ENCODE data around the gene NUDT1. TPM values are rescaled to one million over a fixed set of nuclear protein-coding genes. Genes with fewer than 3 reads are reported as not detected.

NUDT1 gene
- total RNA-seq, 2 experiments from 2014 or later: 85.2 to 87.5 TPM

DNA sequence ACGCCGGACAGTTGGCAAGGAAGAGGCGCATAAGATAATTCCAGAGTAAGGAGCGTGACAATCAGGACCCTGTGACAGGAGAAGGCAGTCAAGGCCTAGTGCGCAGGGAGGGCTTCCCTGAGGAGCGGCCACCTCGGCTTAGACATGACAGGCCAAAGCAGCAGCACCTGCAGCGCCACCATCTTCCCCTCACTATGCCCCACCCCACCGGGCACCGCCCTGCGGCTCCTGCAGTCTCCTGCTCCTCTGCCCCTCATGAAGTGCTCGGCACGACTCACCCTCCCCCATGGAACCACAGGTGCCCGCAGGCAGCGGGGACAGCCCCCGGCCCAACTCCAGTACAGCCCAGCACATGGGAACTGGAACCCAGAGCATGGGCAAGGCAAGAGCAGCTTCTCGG is 21.1 kb upstream of the NUDT1 start:
- ChIA-PET POLR2A (no interaction called here), CTCF (no interaction called here)
- Mint-ChIP-seq H3K27ac (no peak overlapping the region), H3K4me3 (no peak overlapping the region), H3K4me1 (peaks cover 4% of the 10 kb centered on the region), H3K9me3 (no peaks in the 10 kb centered on the region), H3K27me3 (no peaks in the 10 kb centered on the region), H3K36me3 (ENCODE audit: low read depth) (peaks cover 39% of the 10 kb centered on the region)
- DNase-seq: no peak

DNA sequence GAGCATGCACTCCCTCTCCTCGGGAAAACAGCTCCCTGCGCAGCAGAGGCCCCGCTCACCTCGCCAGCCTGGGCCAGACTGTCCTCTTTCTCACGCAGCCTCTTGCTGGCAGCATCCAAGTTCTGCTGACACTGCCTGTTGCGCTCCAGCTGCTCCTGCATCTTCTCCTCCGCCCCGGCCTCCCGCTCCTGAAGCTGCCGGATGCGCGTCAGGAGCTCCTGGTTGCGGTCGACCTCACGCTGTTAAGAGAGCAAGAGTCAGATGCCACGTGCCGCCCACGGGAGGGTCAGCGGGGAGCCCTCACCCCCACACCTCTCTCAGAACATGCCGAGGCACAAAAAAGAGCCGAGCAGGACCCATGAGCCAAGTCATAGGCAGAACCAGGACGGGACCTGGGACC is 19.5 kb upstream of the NUDT1 start:
- POLR2A ChIA-PET: no interaction called here
- DNase-seq: no peak
- H3K36me3 Mint-ChIP-seq (ENCODE audit: low read depth): peaks cover 30% of the 10 kb centered on the region
- no peaks in the 10 kb centered on the region for H3K9me3 Mint-ChIP-seq
- CTCF ChIA-PET: interaction anchor here (0.7 kb wide), 1 partner anchor 19 kb away, joined by 4 read pairs; no protein-coding TSS in a partner anchor
- no peak overlapping the region for H3K27ac Mint-ChIP-seq
- no peak overlapping the region for H3K4me3 Mint-ChIP-seq
- H3K27me3 Mint-ChIP-seq: no peaks in the 10 kb centered on the region
- no peaks in the 10 kb centered on the region for H3K4me1 Mint-ChIP-seq

DNA sequence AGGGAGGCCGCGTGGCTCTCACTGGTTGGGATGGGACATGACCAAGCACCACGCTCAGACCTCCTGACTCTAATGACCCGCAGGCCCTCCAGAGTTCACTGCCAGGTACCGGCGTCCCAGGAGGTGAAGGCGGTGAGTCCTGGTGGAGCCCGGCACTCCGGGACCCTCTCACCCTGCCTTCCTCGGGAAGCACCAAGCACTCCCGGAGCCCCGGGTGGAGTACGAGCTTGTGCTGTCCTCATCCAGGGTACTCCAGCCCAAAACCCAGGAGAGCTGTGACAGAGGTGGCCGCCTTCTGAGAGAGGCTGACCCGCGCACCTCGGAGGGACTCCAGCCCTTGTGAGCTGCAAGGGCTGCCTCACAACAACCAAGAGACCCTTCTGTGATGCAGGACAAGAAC is 18.7 kb upstream of the NUDT1 start:
- no peak for DNase-seq
- H3K4me1 Mint-ChIP-seq: peaks cover 3% of the 10 kb centered on the region
- no peaks in the 10 kb centered on the region for H3K9me3 Mint-ChIP-seq
- ChIA-PET CTCF (no interaction called here), POLR2A (no interaction called here)
- no peak overlapping the region for H3K4me3 Mint-ChIP-seq
- no peak overlapping the region for H3K27ac Mint-ChIP-seq
- H3K27me3 Mint-ChIP-seq: no peaks in the 10 kb centered on the region
- H3K36me3 Mint-ChIP-seq (ENCODE audit: low read depth): peaks cover 27% of the 10 kb centered on the region

DNA sequence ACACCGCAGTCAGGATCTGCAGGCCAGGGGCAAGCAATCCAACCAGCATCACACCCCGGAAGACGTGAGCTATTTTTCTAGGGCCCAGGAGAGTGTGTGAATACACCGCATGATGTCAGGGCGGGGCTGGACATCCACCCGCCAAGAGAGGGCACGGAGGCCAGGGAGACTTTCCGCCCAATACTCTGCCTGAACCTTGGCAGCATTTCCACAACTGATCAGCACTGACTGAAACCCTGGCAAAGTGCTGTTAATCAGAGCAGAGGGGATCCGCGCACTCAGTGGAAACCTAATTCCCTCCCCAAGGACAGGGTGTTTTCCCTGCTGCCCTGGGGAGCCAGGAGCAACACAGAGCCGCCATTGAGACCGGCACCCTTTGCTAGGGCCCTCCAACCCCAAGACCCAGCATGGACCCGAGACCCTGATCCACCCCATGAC is 17.5 kb upstream of the NUDT1 start:
- no peak for DNase-seq
- Mint-ChIP-seq H3K36me3 (ENCODE audit: low read depth) (peaks cover 30% of the 10 kb centered on the region), H3K27ac (no peak overlapping the region), H3K4me3 (no peak overlapping the region), H3K9me3 (no peaks in the 10 kb centered on the region), H3K4me1 (peaks cover 3% of the 10 kb centered on the region), H3K27me3 (no peaks in the 10 kb centered on the region)
- POLR2A ChIA-PET: no interaction called here
- CTCF ChIA-PET: no interaction called here

DNA sequence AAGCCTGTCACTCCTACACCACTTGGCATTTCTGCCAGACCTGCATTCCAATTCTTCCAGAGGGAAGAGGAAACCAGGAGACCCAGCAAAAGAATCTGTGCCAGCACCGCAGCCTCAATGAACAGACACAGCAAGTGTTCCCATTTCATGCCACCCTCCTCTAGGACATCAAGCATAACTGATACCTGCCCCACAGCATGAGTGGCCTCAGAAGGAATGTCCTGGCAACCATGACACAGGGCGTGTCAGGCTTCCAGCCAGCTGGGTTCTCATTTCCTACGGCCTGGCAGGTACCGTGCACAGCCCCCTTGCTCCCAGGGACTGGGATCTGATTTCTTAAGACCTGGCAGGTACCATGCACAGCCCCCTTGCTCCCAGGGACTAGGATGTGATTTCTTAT is 17.1 kb upstream of the NUDT1 start:
- Mint-ChIP-seq H3K9me3 (no peaks in the 10 kb centered on the region), H3K4me3 (no peak overlapping the region), H3K36me3 (ENCODE audit: low read depth) (peaks cover 34% of the 10 kb centered on the region), H3K27me3 (no peaks in the 10 kb centered on the region), H3K4me1 (peaks cover 5% of the 10 kb centered on the region), H3K27ac (no peak overlapping the region)
- no peak for DNase-seq
- ChIA-PET POLR2A (no interaction called here), CTCF (no interaction called here)

DNA sequence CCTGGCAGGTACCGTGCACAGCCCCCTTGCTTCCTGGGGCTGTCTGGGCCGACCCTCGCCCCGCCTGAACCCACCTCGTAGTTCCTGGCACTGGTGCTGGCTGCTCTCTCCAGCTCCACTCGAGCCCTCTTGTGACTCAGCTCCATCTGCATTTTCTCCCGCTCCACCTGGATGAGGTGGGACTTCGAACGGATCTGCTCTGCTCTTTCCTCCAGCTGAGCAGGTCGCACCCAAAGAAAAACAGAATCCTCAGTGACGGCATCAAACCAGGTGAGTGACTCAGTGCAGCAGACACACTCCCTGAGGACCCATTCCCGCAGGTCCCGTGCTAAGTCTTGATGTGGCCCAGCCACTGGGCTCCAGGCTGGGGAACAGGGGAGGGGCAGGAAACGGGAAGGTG is 16.7 kb upstream of the NUDT1 start:
- ChIA-PET CTCF (no interaction called here), POLR2A (no interaction called here)
- Mint-ChIP-seq H3K4me3 (no peak overlapping the region), H3K9me3 (no peaks in the 10 kb centered on the region), H3K4me1 (peaks cover 9% of the 10 kb centered on the region), H3K27ac (no peak overlapping the region), H3K36me3 (ENCODE audit: low read depth) (peaks cover 37% of the 10 kb centered on the region), H3K27me3 (no peaks in the 10 kb centered on the region)
- no peak for DNase-seq

DNA sequence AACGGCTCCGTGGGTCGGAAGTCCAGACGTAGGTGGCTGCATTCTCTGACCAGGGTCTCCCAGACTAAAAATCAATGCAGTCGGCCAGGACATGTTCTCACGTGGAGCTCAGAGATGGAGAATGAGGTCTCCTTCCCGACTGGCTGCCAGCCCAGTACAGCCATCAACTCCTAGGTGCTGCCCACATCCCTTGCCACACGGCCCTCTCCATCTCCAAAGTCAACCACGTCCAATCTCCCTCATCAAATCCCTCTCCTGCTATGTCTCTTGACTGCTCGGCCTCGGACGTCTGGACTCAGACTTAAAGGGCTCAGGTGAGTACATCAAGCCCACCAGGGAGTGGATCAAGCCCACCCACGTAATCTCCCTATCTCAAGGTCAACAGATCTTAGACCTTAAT is 16.2 kb upstream of the NUDT1 start:
- no peak overlapping the region for H3K4me3 Mint-ChIP-seq
- no peaks in the 10 kb centered on the region for H3K27me3 Mint-ChIP-seq
- H3K27ac Mint-ChIP-seq: no peak overlapping the region
- ChIA-PET POLR2A (no interaction called here), CTCF (no interaction called here)
- H3K36me3 Mint-ChIP-seq (ENCODE audit: low read depth): peaks cover 37% of the 10 kb centered on the region
- no peak for DNase-seq
- H3K4me1 Mint-ChIP-seq: peaks cover 14% of the 10 kb centered on the region
- no peaks in the 10 kb centered on the region for H3K9me3 Mint-ChIP-seq

DNA sequence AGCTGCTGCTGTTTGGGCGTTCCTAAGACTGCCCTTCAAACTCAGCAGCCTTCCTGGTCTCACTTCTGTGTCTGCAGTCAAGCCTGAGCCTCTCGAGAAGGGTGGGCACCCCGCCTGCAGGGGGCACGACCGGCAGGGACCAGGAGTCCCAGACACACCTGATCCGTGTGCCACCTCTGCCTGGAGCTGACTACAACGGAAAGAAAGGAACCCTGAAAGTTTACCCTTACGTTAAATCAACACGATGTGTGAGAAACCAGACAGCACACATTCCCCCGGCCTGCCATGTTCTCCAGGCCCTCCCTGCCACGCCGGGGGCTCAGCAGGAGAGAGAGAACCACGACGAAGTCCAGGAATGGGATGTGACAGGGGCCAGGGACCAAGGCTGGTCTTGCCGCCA is 14.3 kb upstream of the NUDT1 start:
- Mint-ChIP-seq H3K36me3 (ENCODE audit: low read depth) (peaks cover 30% of the 10 kb centered on the region), H3K27ac (no peak overlapping the region), H3K4me1 (peaks cover 24% of the 10 kb centered on the region), H3K9me3 (no peaks in the 10 kb centered on the region), H3K27me3 (no peaks in the 10 kb centered on the region), H3K4me3 (no peak overlapping the region)
- ChIA-PET POLR2A (no interaction called here), CTCF (no interaction called here)
- DNase-seq: no peak

DNA sequence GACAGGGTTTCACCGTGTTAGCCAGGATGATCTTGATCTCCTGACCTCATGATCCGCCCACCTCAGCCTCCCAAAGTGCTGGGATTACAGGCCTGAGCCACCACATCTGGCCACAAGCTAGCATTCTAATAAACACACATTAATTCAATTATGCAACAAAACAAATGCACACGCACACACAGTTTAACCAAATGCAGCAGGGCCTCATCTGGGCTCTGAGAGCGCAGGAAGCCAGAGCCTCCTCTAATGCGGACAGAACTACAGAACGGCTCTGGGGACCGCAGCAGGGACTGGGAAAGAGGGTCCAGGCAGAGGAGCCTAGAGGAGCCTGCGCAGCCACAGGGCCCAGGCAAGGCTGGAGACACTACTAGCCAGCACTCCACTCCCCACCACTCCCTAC is 13.1 kb upstream of the NUDT1 start:
- no peak for DNase-seq
- peaks cover 29% of the 10 kb centered on the region for H3K36me3 Mint-ChIP-seq (ENCODE audit: low read depth)
- no peak overlapping the region for H3K4me3 Mint-ChIP-seq
- H3K27ac Mint-ChIP-seq: no peak overlapping the region
- H3K27me3 Mint-ChIP-seq: no peaks in the 10 kb centered on the region
- ChIA-PET POLR2A (no interaction called here), CTCF (no interaction called here)
- no peaks in the 10 kb centered on the region for H3K9me3 Mint-ChIP-seq
- H3K4me1 Mint-ChIP-seq: peaks cover 31% of the 10 kb centered on the region

DNA sequence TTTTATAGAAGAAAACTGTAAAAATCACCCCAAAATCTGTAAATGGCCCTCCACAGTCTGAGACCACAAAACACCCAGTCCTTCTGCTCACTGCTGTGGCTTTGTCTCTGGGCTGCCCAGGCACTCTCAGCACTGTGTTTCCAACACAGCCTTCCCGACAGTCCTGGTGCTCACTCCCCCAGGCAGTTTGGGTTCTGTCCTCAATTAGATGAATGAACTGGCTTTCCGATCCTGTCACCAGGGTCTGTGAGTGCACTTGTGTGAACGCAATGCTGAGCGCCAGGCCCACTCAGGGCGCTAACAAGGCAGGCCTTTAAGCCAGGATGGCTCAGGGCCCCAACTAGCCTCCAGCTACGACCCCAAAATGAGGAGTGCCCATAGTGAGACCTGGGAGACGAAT is 12.6 kb upstream of the NUDT1 start:
- no peak overlapping the region for H3K4me3 Mint-ChIP-seq
- peaks cover 25% of the 10 kb centered on the region for H3K36me3 Mint-ChIP-seq (ENCODE audit: low read depth)
- POLR2A ChIA-PET: no interaction called here
- H3K27ac Mint-ChIP-seq: no peak overlapping the region
- peaks cover 32% of the 10 kb centered on the region for H3K4me1 Mint-ChIP-seq
- no peaks in the 10 kb centered on the region for H3K27me3 Mint-ChIP-seq
- no peaks in the 10 kb centered on the region for H3K9me3 Mint-ChIP-seq
- CTCF ChIA-PET: no interaction called here
- DNase-seq: no peak

DNA sequence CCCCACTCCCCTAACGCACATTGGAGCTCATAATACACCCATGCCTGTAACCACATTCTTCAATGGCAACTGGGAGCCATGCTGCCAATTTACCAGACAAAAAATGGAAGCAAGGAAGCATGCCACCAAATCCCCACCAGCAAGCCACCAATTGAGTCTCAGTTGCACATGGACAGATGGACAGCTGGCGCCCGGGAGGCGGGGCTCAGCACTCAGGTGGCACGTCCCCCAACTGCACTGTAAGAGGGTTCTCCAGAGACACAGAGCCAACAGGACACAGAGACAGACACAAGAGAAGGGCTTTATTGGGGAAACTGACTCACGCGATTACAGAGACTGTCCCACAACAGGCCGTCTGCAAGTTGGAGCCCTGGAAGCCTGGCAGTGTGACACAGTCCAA is 11.8 kb upstream of the NUDT1 start:
- Mint-ChIP-seq H3K4me1 (peaks cover 36% of the 10 kb centered on the region), H3K36me3 (ENCODE audit: low read depth) (peaks cover 28% of the 10 kb centered on the region), H3K27me3 (no peaks in the 10 kb centered on the region), H3K27ac (no peak overlapping the region), H3K9me3 (no peaks in the 10 kb centered on the region), H3K4me3 (peak overlapping the region; percentile 13)
- ChIA-PET CTCF (no interaction called here), POLR2A (interaction anchor here (3.4 kb wide), 1 partner anchor 12 kb away, joined by 38 read pairs; the partner anchor contains the start of genes MRM2 and NUDT1)
- no peak for DNase-seq

DNA sequence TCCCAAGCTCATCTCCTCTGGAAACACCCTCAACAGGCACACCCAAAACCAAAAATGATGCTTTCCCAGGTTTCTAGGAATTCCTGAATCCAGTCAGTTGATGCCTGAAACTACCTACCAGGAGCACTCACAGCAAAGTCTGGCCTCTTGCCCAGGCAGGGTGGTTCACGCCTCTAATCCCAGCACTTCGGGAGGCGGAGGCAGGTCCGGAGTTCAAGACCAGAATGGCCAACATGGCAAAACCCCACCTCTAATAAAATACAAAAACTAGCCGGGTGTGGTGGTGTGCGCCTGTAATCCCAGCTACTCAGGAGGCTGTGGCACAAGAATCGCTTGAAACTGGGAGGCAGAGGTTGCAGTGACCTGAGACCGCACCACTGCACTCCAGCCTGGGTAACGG is 11.1 kb upstream of the NUDT1 start:
- H3K4me1 Mint-ChIP-seq: peaks cover 38% of the 10 kb centered on the region
- H3K27ac Mint-ChIP-seq: no peak overlapping the region
- H3K36me3 Mint-ChIP-seq (ENCODE audit: low read depth): peaks cover 25% of the 10 kb centered on the region
- no peaks in the 10 kb centered on the region for H3K9me3 Mint-ChIP-seq
- no peaks in the 10 kb centered on the region for H3K27me3 Mint-ChIP-seq
- POLR2A ChIA-PET: interaction anchor here (1.9 to 3.4 kb wide), 2 partner anchors 11 to 18 kb away, joined by 6 to 38 read pairs; partner anchors contain the start of genes MRM2 and NUDT1
- no peak overlapping the region for H3K4me3 Mint-ChIP-seq
- DNase-seq: no peak
- CTCF ChIA-PET: interaction anchor here (1.6 kb wide), 1 partner anchor 117 kb away, joined by 12 read pairs; no protein-coding TSS in a partner anchor

DNA sequence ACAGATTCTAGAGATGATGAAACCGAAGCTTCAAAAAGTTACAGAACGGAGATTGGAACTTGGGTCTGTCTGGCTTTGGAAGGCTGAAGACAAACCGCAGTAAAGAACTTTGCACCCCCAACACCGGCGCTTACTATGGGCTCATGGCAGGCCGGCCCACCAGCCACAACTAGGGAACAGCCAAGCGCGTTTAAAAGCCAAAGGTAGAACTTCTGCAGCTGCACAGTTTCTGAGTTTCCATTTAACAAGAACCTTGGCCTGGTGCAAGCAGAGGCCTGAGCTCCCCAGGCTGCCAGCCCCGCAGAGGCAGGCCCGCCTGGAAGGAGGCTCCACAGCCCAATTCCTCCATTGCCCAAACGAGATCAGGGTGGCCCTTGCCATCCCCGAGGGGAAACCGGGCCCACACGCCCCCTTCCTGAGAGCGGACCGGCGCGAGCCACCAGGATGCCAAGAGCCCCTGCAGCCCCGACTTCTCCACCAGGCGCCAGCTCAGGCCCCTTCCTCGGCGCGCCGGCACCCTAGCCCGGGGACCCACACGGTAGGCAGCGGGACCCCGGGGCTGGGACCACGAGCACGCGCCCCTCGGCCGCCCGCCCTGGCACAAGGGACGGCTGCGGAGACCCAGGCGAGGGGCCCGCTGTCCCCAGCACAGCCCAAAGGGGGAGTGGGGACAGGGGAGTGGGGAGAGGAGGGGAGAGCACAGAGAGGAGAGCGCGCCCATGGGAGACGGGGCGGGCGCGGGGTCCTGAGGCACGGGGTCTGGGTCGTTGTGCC is 9.8 kb upstream of the NUDT1 start:
- Mint-ChIP-seq H3K4me1 (peaks cover 39% of the 10 kb centered on the region), H3K36me3 (ENCODE audit: low read depth) (peaks cover 29% of the 10 kb centered on the region), H3K27me3 (no peaks in the 10 kb centered on the region), H3K9me3 (no peaks in the 10 kb centered on the region), H3K4me3 (peak overlapping the region; percentile 87), H3K27ac (peak overlapping the region; percentile 66)
- peak; percentile 30 for DNase-seq
- ChIA-PET CTCF (interaction anchor here (0.6 to 1.7 kb wide), 6 partner anchors 9 to 139 kb away, joined by 3 to 12 read pairs (median 4); partner anchors contain the start of genes MRM2 and NUDT1), POLR2A (interaction anchor here (0.6 to 3.4 kb wide), 8 partner anchors 10 to 176 kb away, joined by 3 to 38 read pairs (median 4); partner anchors contain the start of genes EIF3B, MRM2, NUDT1 and SNX8)

Measured in activated CD4-positive, alpha-beta memory T cell treated with anti-CD3 and anti-CD28 coated beads, Interleukin-2, amount 10 ng/mL, durations not matched to agents 7 days and 5 days (primary cell).